GM13976 (cell line): ENCODE measurements around the gene PIGS.

Experiments used
- DNase-seq: peaks from one replicate; pipeline ENCODE4 v3.0.0; 2012; ENCODE audit warnings: low spot score
- CTCF ChIP-seq: IDR thresholded peaks from 2 replicates; pipeline ENCODE4 v1.5.1; 2012; ENCODE audit warnings: borderline replicate concordance, mild to moderate bottlenecking; ENCODE audit not compliant: insufficient read depth; ENCODE audit errors: extremely low read depth, missing control alignments, control extremely low read depth
- in situ Hi-C: fragments of 300-500 bp; cut with MboI; formaldehyde crosslinking; loops from one replicate; pipeline ENCODE4 v1.12.0; 2022; ENCODE audit warnings: low sequenced_read_pairs, mixed read lengths, inconsistent platforms; ENCODE audit not compliant: unreplicated experiment

PIGS gene

GRCh38 chr17:28528327-28529012 is 42.9 kb downstream of the PIGS start:
- no peak for DNase-seq
- no peak for TF ChIP-seq CTCF

DNA sequence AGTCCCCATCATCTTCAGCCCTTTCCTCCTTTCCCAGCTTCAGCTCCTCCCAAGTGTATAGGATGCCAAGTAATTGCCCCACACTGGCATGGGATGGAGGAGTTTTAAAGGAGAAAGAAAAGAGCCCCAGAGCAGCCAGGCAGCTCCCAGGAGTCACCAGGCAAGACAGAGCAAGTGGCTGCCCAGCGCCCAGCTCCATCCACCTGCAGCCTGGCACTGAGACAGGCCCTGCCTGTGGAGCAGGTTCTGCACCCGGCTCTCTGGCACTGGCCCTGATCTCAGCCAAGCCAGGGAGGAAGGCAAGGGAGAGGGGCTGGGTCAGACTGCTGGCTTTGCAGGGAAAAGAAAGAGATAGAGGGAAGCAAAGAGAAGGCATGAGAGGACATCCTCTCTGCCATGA is 43.5 kb downstream of the PIGS start:
- DNase-seq = no peak

More at GRCh38 chr17:28528327-28529012, 42.9 kb downstream of the PIGS start:
- in situ Hi-C loops = no loop called here

DNA sequence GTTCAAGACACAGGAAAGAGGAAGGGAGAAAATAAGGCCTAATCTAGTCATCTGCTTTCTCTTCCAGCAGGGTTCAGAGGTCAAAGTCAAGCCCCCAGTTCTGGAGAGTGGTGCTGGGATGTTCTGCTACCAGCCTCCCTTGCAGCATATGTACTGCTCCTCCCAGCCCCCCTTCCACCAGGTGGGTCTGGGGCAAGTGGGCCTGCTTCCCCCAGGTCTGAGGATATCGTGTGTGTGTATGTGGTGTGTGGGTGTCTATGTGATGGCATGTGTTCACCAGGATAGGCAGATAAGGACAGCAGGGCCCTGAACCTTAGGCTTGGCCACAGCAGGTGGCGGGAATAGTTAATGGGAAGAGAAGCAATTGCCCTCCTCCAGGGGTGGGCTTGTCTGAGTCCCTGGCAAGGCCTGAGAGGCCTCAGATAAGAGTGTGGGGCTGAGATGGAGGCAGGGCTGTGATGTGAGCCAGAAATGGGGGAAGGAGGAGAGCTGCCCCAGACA is 44.1 kb downstream of the PIGS start:
- no peak for TF ChIP-seq CTCF
- DNase-seq = no peak
- in situ Hi-C loops = no loop called here

More for the DNA sequence above, 43.5 kb downstream of the PIGS start:
- in situ Hi-C loops = no loop called here
- no peak for TF ChIP-seq CTCF

- in situ Hi-C loops = no loop called here
- DNase-seq = no peak
- no peak for TF ChIP-seq CTCF
Observed at GRCh38 chr17:28526381-28526780, 44.9 kb downstream of the PIGS start.

DNA sequence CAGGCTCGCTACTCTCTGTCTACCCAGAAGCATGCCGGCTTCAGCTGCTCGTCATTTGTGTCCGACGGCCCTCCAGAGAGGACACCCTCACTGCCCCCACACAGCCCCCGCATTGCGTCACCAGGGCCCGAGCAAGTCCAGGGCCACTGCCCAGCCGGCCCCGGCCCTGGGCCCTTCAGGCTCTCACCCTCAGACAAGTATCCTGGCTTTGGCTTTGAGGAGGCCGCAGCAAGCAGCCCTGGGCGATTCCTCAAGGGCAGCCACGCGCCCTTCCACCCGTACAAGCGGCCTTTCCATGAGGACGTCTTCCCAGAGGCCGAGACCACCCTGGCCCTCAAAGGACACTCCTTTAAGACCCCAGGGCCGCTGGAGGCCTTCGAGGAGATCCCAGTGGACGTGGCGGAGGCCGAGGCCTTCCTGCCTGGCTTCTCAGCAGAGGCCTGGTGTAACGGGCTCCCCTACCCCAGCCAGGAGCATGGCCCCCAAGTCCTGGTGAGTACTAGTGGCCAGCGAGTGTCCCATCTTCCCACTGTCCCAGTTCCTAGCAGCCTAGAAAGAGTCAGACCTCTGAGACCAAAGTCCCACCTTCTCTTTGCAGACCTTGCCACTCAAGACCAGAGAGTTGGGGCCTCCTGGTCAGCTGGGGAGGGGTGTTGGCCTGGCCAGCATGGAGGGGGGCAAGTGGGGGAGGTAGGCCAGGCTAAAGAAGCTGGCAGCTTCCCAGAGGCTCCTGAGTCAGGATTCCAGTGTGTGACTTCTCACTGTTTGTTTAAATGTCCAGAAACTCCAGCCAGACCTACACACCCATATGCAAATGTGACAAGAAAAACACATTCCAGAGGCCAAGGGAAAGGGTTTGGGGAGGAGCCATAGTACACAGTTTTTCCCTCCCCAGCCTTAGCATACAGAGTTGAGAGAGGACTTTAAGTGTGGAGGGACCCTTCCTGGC is 46.6 kb downstream of the PIGS start:
- in situ Hi-C loops = no loop called here
- no peak for DNase-seq
- TF ChIP-seq CTCF = no peak

- DNase-seq = no peak
- TF ChIP-seq CTCF = no peak
- in situ Hi-C loops = no loop called here
Observed at GRCh38 chr17:28523876-28524275, 47.4 kb downstream of the PIGS start.
